Gastroesophageal sphincter (tissue), 3 donors: ENCODE results near the gene ZDHHC6.

ENCODE experiments used
- EP300 ChIP-seq: sonication (generic); formaldehyde crosslinking; IDR thresholded peaks from one replicate; pipeline ENCODE4 v1.6.1; 2017; ENCODE audit warnings: antibody characterized with exemption, mild to moderate bottlenecking
- POLR2A ChIP-seq, 2 donors: fragments of 450-650 bp; IDR thresholded peaks; one replicate each; pipeline ENCODE4 v1.6.1; 2017; ENCODE audit warnings: antibody characterized with exemption in 2 of 2, mild to moderate bottlenecking in 2 of 2, moderate library complexity in 1 of 2
- POLR2AphosphoS5 ChIP-seq: sonication (generic); formaldehyde crosslinking; IDR thresholded peaks from one replicate; pipeline ENCODE4 v1.6.1; 2017; ENCODE audit warnings: antibody characterized with exemption
- TF ChIP-seq, protein P1 (sequence below), 4 experiments: fragments of 200-600 bp in 2 of 4; fragments of 450-650 bp in 2 of 4; sonication (generic) in 1 of 4; IDR thresholded peaks; one replicate each; pipeline ENCODE4 v1.5.1; 2017 to 2019; ENCODE audit warnings: antibody characterized with exemption in 4 of 4, mild to moderate bottlenecking in 2 of 4, moderate library complexity in 2 of 4

DNA sequence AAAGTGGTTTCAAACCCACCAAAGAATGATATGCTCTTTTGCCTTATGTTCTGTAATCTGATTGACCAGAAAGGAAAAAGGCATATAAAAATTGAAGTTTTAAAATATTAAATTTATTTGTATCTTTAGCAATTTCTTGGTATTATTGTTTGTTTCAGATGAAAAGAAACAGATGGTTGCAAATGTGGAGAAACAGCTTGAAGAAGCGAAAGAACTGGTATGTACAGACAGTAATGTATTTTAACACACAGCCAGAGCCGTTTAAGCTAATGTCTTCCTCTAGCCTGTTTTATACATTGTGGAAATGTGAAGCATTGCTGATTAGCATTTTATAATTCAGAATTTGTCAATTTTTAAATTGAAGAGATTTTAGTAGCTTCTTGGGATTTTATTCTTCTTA is 13.7 kb upstream of the ZDHHC6 start:
- TF ChIP-seq POLR2A (IDR thresholded peaks at IDR 0.05) = no peak
- TF ChIP-seq, protein P1, sequence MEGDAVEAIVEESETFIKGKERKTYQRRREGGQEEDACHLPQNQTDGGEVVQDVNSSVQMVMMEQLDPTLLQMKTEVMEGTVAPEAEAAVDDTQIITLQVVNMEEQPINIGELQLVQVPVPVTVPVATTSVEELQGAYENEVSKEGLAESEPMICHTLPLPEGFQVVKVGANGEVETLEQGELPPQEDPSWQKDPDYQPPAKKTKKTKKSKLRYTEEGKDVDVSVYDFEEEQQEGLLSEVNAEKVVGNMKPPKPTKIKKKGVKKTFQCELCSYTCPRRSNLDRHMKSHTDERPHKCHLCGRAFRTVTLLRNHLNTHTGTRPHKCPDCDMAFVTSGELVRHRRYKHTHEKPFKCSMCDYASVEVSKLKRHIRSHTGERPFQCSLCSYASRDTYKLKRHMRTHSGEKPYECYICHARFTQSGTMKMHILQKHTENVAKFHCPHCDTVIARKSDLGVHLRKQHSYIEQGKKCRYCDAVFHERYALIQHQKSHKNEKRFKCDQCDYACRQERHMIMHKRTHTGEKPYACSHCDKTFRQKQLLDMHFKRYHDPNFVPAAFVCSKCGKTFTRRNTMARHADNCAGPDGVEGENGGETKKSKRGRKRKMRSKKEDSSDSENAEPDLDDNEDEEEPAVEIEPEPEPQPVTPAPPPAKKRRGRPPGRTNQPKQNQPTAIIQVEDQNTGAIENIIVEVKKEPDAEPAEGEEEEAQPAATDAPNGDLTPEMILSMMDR (IDR thresholded peaks at IDR 0.05) = no peak
- TF ChIP-seq POLR2AphosphoS5 = no peak
- TF ChIP-seq EP300 = no peak
